HL-60 (cell line): ENCODE results near the gene PPP2R3A.
"Not testable (repeated sequence)": the region's sequence is repeated elsewhere in the genome, so short reads cannot be mapped to it uniquely, and the experiment has no call there.

ENCODE experiments used
- DNase-seq, 2 experiments: peaks; one replicate each; pipeline ENCODE4 v3.0.0-alpha.2; 2010 to 2020; ENCODE audit warnings: low read depth in 1 of 2, low spot score in 1 of 2
- H3K27ac ChIP-seq: fragments of 250-450 bp; sonication (Bioruptor Pico); replicated peaks from 2 replicates; pipeline ENCODE4 v1.5.1; 2020; ENCODE audit warnings: mild to moderate bottlenecking, moderate library complexity
- H3K27me3 ChIP-seq: fragments of 250-450 bp; sonication (Bioruptor Pico); 2 replicates; pipeline ENCODE4 v1.5.1; 2021; ENCODE audit warnings: mild to moderate bottlenecking, moderate library complexity; ENCODE audit not compliant: insufficient read depth, poor library complexity, severe bottlenecking
- H3K4me3 ChIP-seq: replicated peaks from 2 replicates; pipeline ENCODE4 v1.5.1; 2011; ENCODE audit warnings: mild to moderate bottlenecking, control low read depth, low read length; ENCODE audit not compliant: insufficient read depth
- GABPA ChIP-seq: IDR thresholded peaks from 2 replicates; pipeline ENCODE4 v1.6.1; 2012; ENCODE audit warnings: low read depth
- POLR2AphosphoS5 ChIP-seq: IDR thresholded peaks from 2 replicates; pipeline ENCODE4 v1.6.1; 2012; ENCODE audit warnings: low read depth
- SPI1 ChIP-seq: IDR thresholded peaks from 2 replicates; pipeline ENCODE4 v1.6.1; 2012; ENCODE audit warnings: low read depth, mild to moderate bottlenecking, borderline replicate concordance
- TF ChIP-seq, protein P1 (sequence below): IDR thresholded peaks from one replicate; pipeline ENCODE4 v1.5.1; 2011; ENCODE audit warnings: low read length, control low read depth, inconsistent platforms; ENCODE audit not compliant: insufficient read depth
- TF ChIP-seq, protein P2 (sequence below): IDR thresholded peaks from 2 replicates; pipeline ENCODE4 v1.6.1; 2012; ENCODE audit warnings: low read depth; ENCODE audit not compliant: insufficient replicate concordance

The PPP2R3A gene

DNA sequence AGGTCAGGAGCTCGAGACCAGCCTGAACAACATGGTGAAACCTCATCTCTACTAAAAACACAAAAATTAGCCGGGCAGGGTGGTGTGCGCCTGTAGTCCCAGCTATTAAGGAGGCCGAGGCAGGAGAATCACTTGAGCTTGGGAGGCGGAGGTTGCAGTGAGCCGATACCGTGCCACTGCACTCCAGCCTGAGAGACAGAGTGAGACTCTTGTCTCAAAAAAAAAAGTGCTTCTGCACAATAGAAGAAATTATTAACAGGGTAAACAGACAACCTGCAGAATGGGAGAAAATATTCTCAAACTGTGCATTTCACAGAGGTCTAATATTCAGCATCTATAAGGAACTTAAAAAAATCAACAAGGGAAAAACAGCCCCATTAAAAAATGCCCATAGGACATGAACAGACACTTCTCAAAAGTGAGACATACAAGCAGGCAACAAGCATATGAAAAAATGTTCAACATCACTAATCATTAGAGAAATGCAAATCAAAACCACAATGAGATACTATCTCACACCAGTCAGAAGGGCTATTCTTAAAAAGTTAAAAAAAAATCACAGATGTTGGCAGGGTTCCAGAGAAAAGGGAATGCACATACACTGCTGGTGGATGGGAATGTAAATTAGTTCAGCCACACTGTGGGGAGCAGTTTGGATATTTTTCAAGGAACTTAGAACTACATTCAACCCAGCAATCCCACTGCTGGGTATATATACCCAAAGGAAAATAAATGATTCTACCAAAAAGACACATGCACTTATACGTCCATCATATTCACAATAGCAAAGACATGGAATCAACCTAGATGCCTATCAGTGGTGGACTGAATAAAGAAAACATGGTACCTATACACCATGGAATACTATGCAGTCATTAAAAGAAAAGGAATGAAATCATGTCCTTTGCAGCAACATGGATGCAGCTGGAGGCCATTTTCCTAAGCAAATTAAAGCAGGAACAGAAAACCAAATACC lies 155.1 kb downstream of the PPP2R3A start:
- no peak for TF ChIP-seq SPI1
- H3K4me3 ChIP-seq: no peak overlapping the region
- H3K27ac ChIP-seq: no peak overlapping the region
- no peaks in the 10 kb centered on the region for H3K27me3 ChIP-seq
- no peak for DNase-seq

DNA sequence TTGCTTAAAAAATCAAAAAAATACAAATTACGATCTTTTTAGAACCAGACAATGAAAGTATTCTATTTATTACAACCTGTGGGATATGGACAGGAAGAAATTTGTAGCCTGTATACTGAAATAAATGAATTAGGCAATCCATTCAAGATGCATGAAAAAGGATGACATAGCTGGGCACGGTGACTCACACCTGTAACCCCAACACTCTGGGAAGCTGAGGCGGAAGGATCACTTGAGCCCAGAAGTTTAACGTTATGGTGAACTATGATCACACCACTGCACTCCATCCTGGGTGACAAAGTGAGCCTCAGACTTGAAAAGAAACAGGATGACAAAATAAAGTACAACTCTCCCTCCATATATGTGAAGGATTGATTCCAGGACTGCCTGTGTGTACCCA lies 156.5 kb downstream of the PPP2R3A start:
- TF ChIP-seq, protein P1, sequence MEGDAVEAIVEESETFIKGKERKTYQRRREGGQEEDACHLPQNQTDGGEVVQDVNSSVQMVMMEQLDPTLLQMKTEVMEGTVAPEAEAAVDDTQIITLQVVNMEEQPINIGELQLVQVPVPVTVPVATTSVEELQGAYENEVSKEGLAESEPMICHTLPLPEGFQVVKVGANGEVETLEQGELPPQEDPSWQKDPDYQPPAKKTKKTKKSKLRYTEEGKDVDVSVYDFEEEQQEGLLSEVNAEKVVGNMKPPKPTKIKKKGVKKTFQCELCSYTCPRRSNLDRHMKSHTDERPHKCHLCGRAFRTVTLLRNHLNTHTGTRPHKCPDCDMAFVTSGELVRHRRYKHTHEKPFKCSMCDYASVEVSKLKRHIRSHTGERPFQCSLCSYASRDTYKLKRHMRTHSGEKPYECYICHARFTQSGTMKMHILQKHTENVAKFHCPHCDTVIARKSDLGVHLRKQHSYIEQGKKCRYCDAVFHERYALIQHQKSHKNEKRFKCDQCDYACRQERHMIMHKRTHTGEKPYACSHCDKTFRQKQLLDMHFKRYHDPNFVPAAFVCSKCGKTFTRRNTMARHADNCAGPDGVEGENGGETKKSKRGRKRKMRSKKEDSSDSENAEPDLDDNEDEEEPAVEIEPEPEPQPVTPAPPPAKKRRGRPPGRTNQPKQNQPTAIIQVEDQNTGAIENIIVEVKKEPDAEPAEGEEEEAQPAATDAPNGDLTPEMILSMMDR: no peak
- no peak for TF ChIP-seq GABPA
- no peak for DNase-seq
- Histone ChIP-seq H3K27me3 (no peaks in the 10 kb centered on the region), H3K27ac (no peak overlapping the region), H3K4me3 (no peak overlapping the region)

DNA sequence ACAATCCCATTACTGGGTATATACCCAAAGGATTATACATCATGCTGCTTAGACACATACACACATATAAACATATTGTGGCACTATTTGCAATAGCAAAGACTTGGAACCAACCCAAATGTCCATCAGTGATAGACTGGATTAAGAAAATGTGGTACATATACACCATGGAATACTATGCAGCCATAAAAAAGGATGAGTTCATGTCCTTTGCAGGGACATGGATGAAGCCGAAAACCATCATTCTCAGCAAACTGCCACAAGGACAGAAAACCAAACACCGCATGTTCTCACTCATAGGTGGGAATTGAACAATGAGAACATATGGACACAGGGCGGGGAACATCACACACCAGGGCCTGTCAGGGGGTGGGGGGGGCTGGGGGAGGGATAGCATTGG lies 166.1 kb downstream of the PPP2R3A start:
- not testable (repeated sequence) for DNase-seq, H3K4me3 ChIP-seq, H3K27ac ChIP-seq, H3K27me3 ChIP-seq

DNA sequence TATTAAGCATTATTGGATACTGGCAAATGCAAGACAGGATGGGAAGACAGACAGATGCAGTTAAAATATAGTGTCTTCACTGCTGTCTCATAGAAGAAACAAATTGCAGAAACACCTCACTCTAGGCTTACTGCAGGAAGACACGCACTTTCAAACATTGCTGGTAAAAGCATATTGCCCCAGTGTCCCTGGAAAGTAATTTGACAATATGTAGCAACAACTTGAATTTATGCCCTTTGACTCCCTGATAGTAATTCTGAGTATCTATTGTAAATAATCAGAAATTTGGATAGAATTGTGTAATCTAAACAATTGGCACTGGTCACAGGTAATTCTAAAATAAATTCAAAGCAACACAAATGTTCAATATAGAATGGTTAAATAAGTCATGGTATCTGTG lies 168.6 kb downstream of the PPP2R3A start:
- Histone ChIP-seq H3K27me3 (no peaks in the 10 kb centered on the region), H3K27ac (no peak overlapping the region), H3K4me3 (no peak overlapping the region)
- no peak for DNase-seq
- TF ChIP-seq GABPA: no peak
- no peak for TF ChIP-seq POLR2AphosphoS5
- no peak for TF ChIP-seq SPI1
- TF ChIP-seq, protein P1: no peak
- TF ChIP-seq, protein P2, sequence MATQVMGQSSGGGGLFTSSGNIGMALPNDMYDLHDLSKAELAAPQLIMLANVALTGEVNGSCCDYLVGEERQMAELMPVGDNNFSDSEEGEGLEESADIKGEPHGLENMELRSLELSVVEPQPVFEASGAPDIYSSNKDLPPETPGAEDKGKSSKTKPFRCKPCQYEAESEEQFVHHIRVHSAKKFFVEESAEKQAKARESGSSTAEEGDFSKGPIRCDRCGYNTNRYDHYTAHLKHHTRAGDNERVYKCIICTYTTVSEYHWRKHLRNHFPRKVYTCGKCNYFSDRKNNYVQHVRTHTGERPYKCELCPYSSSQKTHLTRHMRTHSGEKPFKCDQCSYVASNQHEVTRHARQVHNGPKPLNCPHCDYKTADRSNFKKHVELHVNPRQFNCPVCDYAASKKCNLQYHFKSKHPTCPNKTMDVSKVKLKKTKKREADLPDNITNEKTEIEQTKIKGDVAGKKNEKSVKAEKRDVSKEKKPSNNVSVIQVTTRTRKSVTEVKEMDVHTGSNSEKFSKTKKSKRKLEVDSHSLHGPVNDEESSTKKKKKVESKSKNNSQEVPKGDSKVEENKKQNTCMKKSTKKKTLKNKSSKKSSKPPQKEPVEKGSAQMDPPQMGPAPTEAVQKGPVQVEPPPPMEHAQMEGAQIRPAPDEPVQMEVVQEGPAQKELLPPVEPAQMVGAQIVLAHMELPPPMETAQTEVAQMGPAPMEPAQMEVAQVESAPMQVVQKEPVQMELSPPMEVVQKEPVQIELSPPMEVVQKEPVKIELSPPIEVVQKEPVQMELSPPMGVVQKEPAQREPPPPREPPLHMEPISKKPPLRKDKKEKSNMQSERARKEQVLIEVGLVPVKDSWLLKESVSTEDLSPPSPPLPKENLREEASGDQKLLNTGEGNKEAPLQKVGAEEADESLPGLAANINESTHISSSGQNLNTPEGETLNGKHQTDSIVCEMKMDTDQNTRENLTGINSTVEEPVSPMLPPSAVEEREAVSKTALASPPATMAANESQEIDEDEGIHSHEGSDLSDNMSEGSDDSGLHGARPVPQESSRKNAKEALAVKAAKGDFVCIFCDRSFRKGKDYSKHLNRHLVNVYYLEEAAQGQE: no peak

DNA sequence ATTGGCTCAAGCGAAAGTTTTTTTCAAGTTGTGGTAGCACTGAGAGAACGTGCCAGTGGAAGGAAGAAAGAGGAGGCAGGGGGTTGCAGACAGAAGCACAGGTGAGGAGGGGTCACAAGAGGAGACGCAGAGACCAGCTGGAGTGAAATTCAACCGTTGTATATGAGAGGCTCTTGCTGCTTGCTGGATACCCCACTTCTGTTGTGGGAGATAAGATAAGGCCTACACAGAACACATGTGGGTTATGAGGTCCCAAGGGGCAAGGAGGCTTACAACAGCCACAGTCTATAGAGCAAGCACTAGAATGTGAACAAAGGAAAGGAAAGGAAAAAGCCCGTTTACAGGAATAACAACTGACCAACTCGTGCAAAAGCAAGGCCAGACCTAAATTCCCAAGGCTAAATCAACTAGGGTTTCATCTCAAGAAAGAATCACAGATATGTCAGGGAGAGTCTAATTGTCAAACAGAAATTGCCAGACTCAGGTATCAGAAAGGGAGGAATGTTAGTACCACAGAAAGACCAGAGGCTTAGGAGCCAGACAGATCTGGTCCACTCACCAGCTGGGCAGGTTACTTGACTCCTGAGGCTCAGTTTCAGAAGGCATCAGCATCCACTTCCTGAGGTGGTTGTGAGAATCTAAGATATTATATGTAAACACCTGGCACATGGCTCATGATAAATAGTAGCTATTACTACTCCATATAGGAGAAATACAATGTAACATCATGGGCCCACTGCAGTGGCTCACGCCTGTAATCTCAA lies 169.7 kb downstream of the PPP2R3A start:
- H3K27me3 ChIP-seq: no peaks in the 10 kb centered on the region
- no peak for TF ChIP-seq POLR2AphosphoS5
- no peak for TF ChIP-seq SPI1
- TF ChIP-seq GABPA: no peak
- TF ChIP-seq, protein P2: no peak
- TF ChIP-seq, protein P1: no peak
- peak in 1 of 2 experiments; percentile 16 for DNase-seq
- H3K27ac ChIP-seq: no peak overlapping the region
- H3K4me3 ChIP-seq: no peak overlapping the region
